AG10803 (cell line): ENCODE results near the gene GALNT15.

ENCODE experiments used
- DNase-seq: peaks from one replicate; pipeline ENCODE4 v3.0.0; 2010; ENCODE audit warnings: low read depth
- H3K4me3 ChIP-seq: 2 replicates; pipeline ENCODE4 v1.5.1; 2011; ENCODE audit warnings: mild to moderate bottlenecking, low read length, control low read depth
- CTCF ChIP-seq: conservative IDR thresholded peaks from 2 replicates; pipeline ENCODE4 v1.5.1; 2011; ENCODE audit warnings: mild to moderate bottlenecking, low read length, control low read depth, inconsistent platforms

Gene GALNT15

GRCh38 chr3:16262174-16262573 is 87.7 kb downstream of the GALNT15 start:
- DNase-seq, result no peak
- no peak for TF ChIP-seq CTCF
- H3K4me3 ChIP-seq, result no peak overlapping the region

GRCh38 chr3:16264174-16264707 is 89.8 kb downstream of the GALNT15 start:
- peak overlapping the region; percentile 93 for H3K4me3 ChIP-seq
- no peak for DNase-seq

GRCh38 chr3:16264708-16265454 is 90.4 kb downstream of the GALNT15 start, which contains the start of the genes DPH3 and OXNAD1:
Gene DPH3 (minus strand): TSS chr3:16264943. CDS start chr3:16264876, 67 bp downstream.
Gene OXNAD1 (plus strand): TSS chr3:16265212. CDS start chr3:16270953, 5,741 bp downstream.
- DNase-seq, result peak; percentile 100
- no peak; the same call in 1 of the 2 replicates for TF ChIP-seq CTCF
- peak within 1 kb of the TSS; percentile 95 for H3K4me3 ChIP-seq

More at GRCh38 chr3:16264174-16264707, 89.8 kb downstream of the GALNT15 start:
- no peak for TF ChIP-seq CTCF

GRCh38 chr3:16265455-16265786 is 90.9 kb downstream of the GALNT15 start:
- no peak for TF ChIP-seq CTCF
- H3K4me3 ChIP-seq, result peak overlapping the region; percentile 95
- DNase-seq, result no peak

- no peak for TF ChIP-seq CTCF
- no peak for DNase-seq
- no peak overlapping the region for H3K4me3 ChIP-seq
These were observed 92.2 kb downstream of the GALNT15 start for GRCh38 chr3:16266714-16267113.

GRCh38 chr3:16270855-16271254 is 96.4 kb downstream of the GALNT15 start:
- no peak for DNase-seq
- no peak for TF ChIP-seq CTCF
- no peak overlapping the region for H3K4me3 ChIP-seq

- H3K4me3 ChIP-seq, result no peak overlapping the region
- no peak for DNase-seq
- no peak for TF ChIP-seq CTCF
These were observed 98.1 kb downstream of the GALNT15 start for GRCh38 chr3:16272588-16272987.
